ENCODE measurements around the gene ZBTB7B.

The ZBTB7B gene

GRCh38 chr1:155042789-155043188 is 40.2 kb downstream of the ZBTB7B start:
- no peak for DNase-seq

- DNase-seq, result no peak
Measured at GRCh38 chr1:155043301-155043702, 40.7 kb downstream of the ZBTB7B start.

- no peak for DNase-seq
Measured at GRCh38 chr1:155043793-155044192, 41.2 kb downstream of the ZBTB7B start.

- DNase-seq, result no peak
Measured at GRCh38 chr1:155044365-155044764, 41.8 kb downstream of the ZBTB7B start.

- DNase-seq, result peak in 2 of 4 experiments; percentile 18 to 46
Measured at GRCh38 chr1:155044812-155045657, 42.4 kb downstream of the ZBTB7B start.

GRCh38 chr1:155048449-155049334 is 46.1 kb downstream of the ZBTB7B start:
- no peak for DNase-seq

GRCh38 chr1:155049651-155050559 is 47.3 kb downstream of the ZBTB7B start:
- no peak for DNase-seq

GRCh38 chr1:155050560-155051341 is 48.1 kb downstream of the ZBTB7B start, which contains the start of gene ADAM15:
Gene ADAM15, plus strand, starts transcription at chr1:155051316. Its CDS starts 71 bp downstream, at chr1:155051387.
- peak; percentile 44 to 75 (median 60) for DNase-seq

- no peak for DNase-seq
Measured at GRCh38 chr1:155051342-155051776, 48.8 kb downstream of the ZBTB7B start.

- DNase-seq, result peak in 3 of 4 experiments; percentile 8 to 40 (median 18)
Measured at GRCh38 chr1:155051777-155052398, 49.3 kb downstream of the ZBTB7B start.

GRCh38 chr1:155052439-155053395 is 50.1 kb downstream of the ZBTB7B start:
- DNase-seq, result no peak

- DNase-seq, result no peak
Measured at GRCh38 chr1:155053531-155054105, 51.0 kb downstream of the ZBTB7B start.

GRCh38 chr1:155057104-155057503 is 54.5 kb downstream of the ZBTB7B start:
- no peak for DNase-seq

- no peak for DNase-seq
Measured at GRCh38 chr1:155057788-155058211, 55.2 kb downstream of the ZBTB7B start.

GRCh38 chr1:155060736-155061135 is 58.1 kb downstream of the ZBTB7B start:
- DNase-seq, result no peak

- DNase-seq, result peak; percentile 81 to 97 (median 95)
Measured at GRCh38 chr1:155061381-155062150, 59.0 kb downstream of the ZBTB7B start.

GRCh38 chr1:155062151-155062686 is 59.6 kb downstream of the ZBTB7B start:
- no peak for DNase-seq

GRCh38 chr1:155062702-155063411 is 60.3 kb downstream of the ZBTB7B start:
- DNase-seq, result peak; percentile 32 to 72 (median 50)

Data from activated naive CD4-positive, alpha-beta T cell (primary cell).